Heart right ventricle (tissue), 16 donors: Measurements from ENCODE around the gene PPT2. TPM values are rescaled to one million over a fixed set of nuclear protein-coding genes. Genes with fewer than 3 reads are reported as not detected.
A peak's percentile ranks its signal among the peaks of the same experiment; 100 is the strongest.

ENCODE experiments used
- ATAC-seq, 8 donors: fragments of 200-7000 bp; cut with Tn5 transposase; one replicate each; pipeline ENCODE4 v1.9.1; 2020; ENCODE audit warnings: mild to moderate bottlenecking in 8 of 8, moderate library complexity in 8 of 8, moderate number of reproducible peaks in 1 of 8
- DNase-seq, 2 donors: peaks; one replicate each; pipeline ENCODE4 v3.0.0-alpha.2; 2020
- H3K27ac ChIP-seq, 10 donors: fragments of 200-600 bp; sonication (generic) in 2 of 10; one replicate each; pipeline versions ENCODE4 v1.5.0 to v1.8.0; 2020 to 2022; ENCODE audit warnings: mild to moderate bottlenecking in 3 of 10
- H3K27me3 ChIP-seq, 7 donors: fragments of 200-600 bp; one replicate each; pipeline ENCODE4 v1.8.0; 2021 to 2022; ENCODE audit warnings: mild to moderate bottlenecking in 2 of 7
- H3K36me3 ChIP-seq, 9 donors: fragments of 200-600 bp; sonication (generic) in 1 of 9; one replicate each; pipeline versions ENCODE4 v1.5.0 to v1.8.0; 2020 to 2022; ENCODE audit warnings: mild to moderate bottlenecking in 2 of 9
- H3K4me1 ChIP-seq, 9 donors: fragments of 200-600 bp; sonication (generic) in 1 of 9; one replicate each; pipeline versions ENCODE4 v1.5.0 to v1.8.0; 2020 to 2022; ENCODE audit warnings: mild to moderate bottlenecking in 4 of 9
- H3K4me3 ChIP-seq, 10 donors: fragments of 200-600 bp; sonication (generic) in 2 of 10; one replicate each; pipeline versions ENCODE4 v1.5.0 to v1.8.0; 2020 to 2022; ENCODE audit warnings: mild to moderate bottlenecking in 7 of 10, moderate library complexity in 2 of 10
- H3K9me3 ChIP-seq, 11 donors: fragments of 200-600 bp in 10 of 11; sonication (generic) in 2 of 11; one replicate each; pipeline versions ENCODE4 v1.5.0 to v1.8.0; 2013 to 2022; ENCODE audit warnings: mild to moderate bottlenecking in 2 of 11, control low read depth in 1 of 11, moderate library complexity in 1 of 11
- WGBS, 2 donors: extraction: QIAGEN DNeasy Blood & Tissue Kit; methylation state at CpG; one replicate each; pipeline ENCODE4 v1.1.7; 2013; ENCODE audit warnings: inconsistent platforms in 1 of 2; 5-methylcytosine and 5-hydroxymethylcytosine counted together
- intact Hi-C, 10 donors: fragments of 100-400 bp; cut with DNase I; formaldehyde crosslinking; loops; one replicate each; pipeline versions ENCODE4 v1.11.1 to v1.14.2; 2022
- polyA plus RNA-seq, 2 donors: library from polyadenylated mRNA; stranded (reverse); fragments of 200-250 nt; gene quantifications; one replicate each; pipeline ENCODE4 v1.2.3, GENCODE V29; 2013
- total RNA-seq, 10 donors: library from RNA; stranded (reverse); fragmentation: NEBNext Ultra II Directional in 3 of 10; extraction: Animal tissue kit (Norgen Biotek cat#: 25700) in 3 of 10; gene quantifications; one replicate each; pipeline versions ENCODE4 v1.2.1 to v1.2.4, GENCODE V29; 2021 to 2023
- TF ChIP-seq, protein P1 (sequence below), 9 donors: fragments of 200-600 bp; sonication (generic) in 2 of 9; IDR thresholded peaks; one replicate each; pipeline versions ENCODE4 v1.5.0 to v1.8.0; 2021 to 2022; ENCODE audit warnings: antibody characterized with exemption in 9 of 9, mild to moderate bottlenecking in 5 of 9, moderate library complexity in 1 of 9
- donor health status: Arrhythmogenic right ventricular cardiomyopathy.
- donor health status: ischemic (EF 13 %, LVEDD 7.1; RV severe dilation, severe dysfunction).
- donor health status: healthy with polysubstance abuse.
- donor health status: DM: no; HTN: yes; CAD: no.
- donor health status: DM: no; HTN: no; CAD: no.
- donor health status: ischemic (EF 25% LVEDD 6.9; RV normal size, moderate dysfunction).
- donor health status: ischemic (EF 25% LVEDD 5.7; RV mildly dilated, moderate dysfunction).
- donor health status: healthy.
- donor health status: DM: yes; HTN: yes; CAD: no.
- donor health status: Ischemic cardiomyopathy.
- donor health status: ischemic (EF 35%, LVEDD 5.7; RV mildly dilated, moderate dysfunction).
- donor health status: nonischemic (EF 11% LVEDD 7.7; RV severe dilation, severe dysfunction).
- donor health status: DM: yes; HTN: yes; CAD: no.
- donor health status: PGD.
- donor health status: ischemic (EF 29% LVEDD 5.4; RV normal size, mild dysfunction).
- donor health status: nonischemic (EF 23%, LVEDD 6.1; RV moderate dilation, normal function).

The PPT2 gene
- total and polyA plus RNA-seq, 12 donors = 16.8 to 31.8 (median 22.2) TPM

DNA sequence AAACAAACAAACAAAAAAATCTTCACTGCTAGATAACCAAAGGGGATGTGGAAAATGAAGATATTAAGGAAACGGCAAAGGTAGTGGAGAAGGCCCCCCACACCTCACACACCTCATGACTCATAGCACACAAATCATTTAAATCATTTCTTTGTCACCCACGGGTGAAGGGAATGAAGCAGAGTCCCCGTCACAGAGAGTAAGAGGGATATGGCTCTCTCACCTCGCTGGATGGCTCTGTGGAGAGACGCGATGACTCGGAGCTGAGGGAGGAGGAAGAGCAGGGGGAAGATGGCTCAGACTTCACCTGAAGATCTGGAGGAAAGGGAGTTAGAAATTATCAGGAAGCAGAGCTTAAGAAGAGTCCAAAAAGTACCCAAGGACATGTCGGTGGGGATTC, 27.1 kb upstream of the PPT2 start:
- WGBS, 2 donors = 65 to 68% methylated on average over 8 of the region's 8 CpGs
- DNase-seq (no peak), ATAC-seq (no peak)
- Histone ChIP-seq H3K9me3 (no peaks in the 10 kb centered on the region), H3K4me3 (peak overlapping the region in 9 of 10 donors; percentile 60 to 97 (median 83)), H3K27ac (peak overlapping the region in 2 of 10 donors; percentile 91 to 93), H3K4me1 (peaks cover 16 to 47% (median 34%) of the 10 kb centered on the region in 9 donors), H3K36me3 (peaks cover 0 to 54% (median 35%) of the 10 kb centered on the region in 9 donors), H3K27me3 (no peaks in the 10 kb centered on the region)
- intact Hi-C loops = loop anchor here in 5 of 10 donors (5.0 to 10.0 kb wide), 2 partner anchors 48 to 65 kb away; partner anchors contain the start of genes AGPAT1 (in 3 of the 5), RNF5 (in 3 of the 5), GPSM3 (in 2 of the 5) and PBX2 (in 2 of the 5)
- TF ChIP-seq, protein P1, sequence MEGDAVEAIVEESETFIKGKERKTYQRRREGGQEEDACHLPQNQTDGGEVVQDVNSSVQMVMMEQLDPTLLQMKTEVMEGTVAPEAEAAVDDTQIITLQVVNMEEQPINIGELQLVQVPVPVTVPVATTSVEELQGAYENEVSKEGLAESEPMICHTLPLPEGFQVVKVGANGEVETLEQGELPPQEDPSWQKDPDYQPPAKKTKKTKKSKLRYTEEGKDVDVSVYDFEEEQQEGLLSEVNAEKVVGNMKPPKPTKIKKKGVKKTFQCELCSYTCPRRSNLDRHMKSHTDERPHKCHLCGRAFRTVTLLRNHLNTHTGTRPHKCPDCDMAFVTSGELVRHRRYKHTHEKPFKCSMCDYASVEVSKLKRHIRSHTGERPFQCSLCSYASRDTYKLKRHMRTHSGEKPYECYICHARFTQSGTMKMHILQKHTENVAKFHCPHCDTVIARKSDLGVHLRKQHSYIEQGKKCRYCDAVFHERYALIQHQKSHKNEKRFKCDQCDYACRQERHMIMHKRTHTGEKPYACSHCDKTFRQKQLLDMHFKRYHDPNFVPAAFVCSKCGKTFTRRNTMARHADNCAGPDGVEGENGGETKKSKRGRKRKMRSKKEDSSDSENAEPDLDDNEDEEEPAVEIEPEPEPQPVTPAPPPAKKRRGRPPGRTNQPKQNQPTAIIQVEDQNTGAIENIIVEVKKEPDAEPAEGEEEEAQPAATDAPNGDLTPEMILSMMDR (IDR thresholded peaks at IDR 0.05) = no peak

DNA sequence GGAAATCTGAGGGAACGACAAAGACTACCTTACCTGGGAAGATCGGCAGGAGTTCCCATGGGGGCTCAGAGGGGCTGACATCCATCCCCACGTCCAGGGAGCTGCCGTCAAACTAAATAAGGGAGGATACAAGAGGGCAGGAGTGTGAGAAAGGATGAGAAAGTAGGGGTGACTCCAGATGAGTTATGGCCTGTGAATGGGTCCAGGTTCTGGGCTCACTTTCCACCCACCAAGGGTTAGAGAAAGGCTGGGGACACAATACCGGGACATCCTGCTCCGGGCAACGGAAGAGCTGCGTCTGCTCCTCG, 26.6 kb upstream of the PPT2 start:
- ATAC-seq (no peak), DNase-seq (no peak)
- Histone ChIP-seq H3K4me1 (peaks cover 16 to 47% (median 34%) of the 10 kb centered on the region in 9 donors), H3K36me3 (peaks cover 0 to 49% (median 33%) of the 10 kb centered on the region in 9 donors), H3K9me3 (no peaks in the 10 kb centered on the region), H3K27ac (peak overlapping the region; percentile 64 to 93 (median 82)), H3K27me3 (no peaks in the 10 kb centered on the region), H3K4me3 (peak overlapping the region; percentile 60 to 97 (median 86))
- intact Hi-C loops = loop anchor here in 5 of 10 donors (5.0 to 10.0 kb wide), 2 partner anchors 47 to 65 kb away; partner anchors contain the start of genes AGPAT1 (in 3 of the 5), RNF5 (in 3 of the 5), GPSM3 (in 2 of the 5) and PBX2 (in 2 of the 5)
- TF ChIP-seq, protein P1 (IDR thresholded peaks at IDR 0.05) = no peak
- 5 to 6% methylated on average over 9 of the region's 9 CpGs for WGBS, 2 donors

DNA sequence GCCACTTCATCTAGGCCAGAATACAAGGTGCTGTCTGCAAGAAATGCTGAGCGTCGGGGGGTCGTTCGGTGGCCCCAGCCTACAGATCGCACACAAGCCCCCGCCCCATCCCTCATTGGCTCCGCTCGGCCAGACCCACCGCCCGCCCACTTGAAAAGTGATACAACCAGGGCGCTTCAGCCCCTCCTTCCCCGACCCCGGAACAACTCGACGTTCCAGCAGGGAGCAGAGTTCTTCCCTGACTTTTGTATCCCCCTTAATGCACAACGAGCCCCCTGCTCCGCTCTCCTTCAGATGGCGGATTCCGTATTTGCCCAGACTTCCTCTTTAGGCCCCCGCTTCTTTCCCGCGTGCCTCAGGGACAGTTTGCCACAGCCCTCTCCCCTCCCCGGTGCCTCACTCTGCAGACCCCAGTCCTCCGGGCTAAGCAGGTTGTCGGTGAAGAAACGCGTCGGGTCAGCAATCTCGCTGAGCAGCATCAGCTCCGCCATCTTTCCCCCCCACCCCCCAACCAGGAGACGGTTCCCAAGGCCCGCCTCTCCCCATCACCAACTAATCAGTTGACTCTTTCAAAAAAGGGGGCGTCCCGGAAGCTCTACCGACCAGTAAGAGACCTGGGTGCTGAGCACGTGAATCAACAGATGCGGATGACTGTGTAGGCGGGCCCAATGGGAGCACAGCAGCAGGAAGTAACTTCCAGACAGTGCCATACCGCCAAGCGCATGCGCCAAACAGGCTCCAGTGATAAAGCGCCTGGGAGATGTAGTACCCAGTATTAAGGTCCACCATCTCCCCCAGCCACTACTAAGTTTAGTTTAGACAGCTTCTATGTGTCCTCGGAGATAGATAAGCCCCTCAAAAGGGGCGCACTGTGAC, 26.0 kb upstream of the PPT2 start, which contains the start of gene ATF6B:
Gene ATF6B (minus strand): TSS at position 530 of the 876 bp plus-strand sequence. CDS start 39 bp downstream, at position 491.
- H3K36me3 ChIP-seq = peaks cover 0 to 43% (median 29%) of the 10 kb centered on the region in 9 donors
- no peaks in the 10 kb centered on the region for H3K9me3 ChIP-seq
- H3K27ac ChIP-seq = peak within 1 kb of the TSS; percentile 72 to 94 (median 85)
- no peaks in the 10 kb centered on the region for H3K27me3 ChIP-seq
- peak; percentile 96 to 100 for DNase-seq
- 0% methylated on average over 43 to 44 of the region's 44 CpGs for WGBS, 2 donors
- TF ChIP-seq, protein P1 (IDR thresholded peaks at IDR 0.05) = no peak
- intact Hi-C loops = loop anchor here in 6 of 10 donors (2.0 to 10.0 kb wide), 3 partner anchors 47 to 64 kb away; partner anchors contain the start of genes AGPAT1 (in 4 of the 6), RNF5 (in 3 of the 6), GPSM3 (in 2 of the 6) and PBX2 (in 2 of the 6)
- peak; percentile 94 to 96 (median 95) for ATAC-seq
- peaks cover 16 to 44% (median 34%) of the 10 kb centered on the region in 9 donors for H3K4me1 ChIP-seq
- peak within 1 kb of the TSS; percentile 60 to 97 (median 86) for H3K4me3 ChIP-seq

DNA sequence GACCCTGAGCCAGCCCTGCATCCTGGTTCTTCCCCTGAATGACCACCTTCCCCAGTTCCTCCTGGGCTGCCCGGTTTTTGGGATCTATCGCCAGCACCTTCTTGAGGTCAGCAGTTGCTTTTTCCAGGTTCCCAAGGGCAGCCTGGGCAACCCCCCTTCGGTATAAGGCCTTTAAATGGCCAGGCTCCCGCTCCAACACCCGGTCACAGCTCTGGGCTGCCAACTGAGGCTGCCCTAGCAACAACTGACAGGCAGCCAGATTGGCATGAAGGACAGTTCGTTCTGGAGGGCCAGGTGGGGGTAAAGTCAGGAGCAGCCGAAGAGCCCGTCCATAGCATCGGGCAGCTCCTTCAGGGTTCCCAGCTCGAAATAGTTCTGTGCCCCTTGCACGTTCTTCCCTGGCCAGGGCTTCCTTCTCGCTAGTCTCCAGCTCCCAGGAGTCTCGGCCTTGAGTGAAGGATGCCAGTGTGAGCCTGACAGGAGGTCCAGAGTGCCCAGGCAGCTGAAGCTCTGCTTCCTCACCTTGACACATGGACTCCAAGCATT, 25.1 kb upstream of the PPT2 start:
- H3K27ac ChIP-seq = peak overlapping the region in 9 of 10 donors; percentile 25 to 94 (median 84)
- peaks cover 0 to 1% (median 0%) of the 10 kb centered on the region in 7 donors for H3K27me3 ChIP-seq
- peaks cover 0 to 34% (median 22%) of the 10 kb centered on the region in 9 donors for H3K36me3 ChIP-seq
- H3K4me1 ChIP-seq = peaks cover 16 to 39% (median 34%) of the 10 kb centered on the region in 9 donors
- H3K4me3 ChIP-seq = peak overlapping the region in 9 of 10 donors; percentile 48 to 97 (median 67)
- TF ChIP-seq, protein P1 (IDR thresholded peaks at IDR 0.05) = no peak
- 87 to 89% methylated on average over 13 of the region's 13 CpGs for whole genome bisulfite sequencing, 2 donors
- no peak for DNase-seq
- ATAC-seq = no peak
- intact Hi-C loops = loop anchor here in 6 of 10 donors (2.0 to 10.0 kb wide), 3 partner anchors 46 to 63 kb away; partner anchors contain the start of genes AGPAT1 (in 4 of the 6), RNF5 (in 3 of the 6), GPSM3 (in 2 of the 6) and PBX2 (in 2 of the 6)
- no peaks in the 10 kb centered on the region for H3K9me3 ChIP-seq
